Smooth muscle cell of the umbilical artery (primary cell): Measurements from ENCODE around the gene CREB1. TPM values are rescaled to one million over a fixed set of nuclear protein-coding genes. Genes with fewer than 3 reads are reported as not detected.

Experiments used
- total RNA-seq: library from RNA; depleted of rRNA; stranded (reverse); fragments of >200 nt; gene quantifications from 2 replicates; pipeline ENCODE4 v1.2.3, GENCODE V29; 2014

The CREB1 gene
- 25.5 and 46.6 TPM in 2 replicates for total RNA-seq

DNA sequence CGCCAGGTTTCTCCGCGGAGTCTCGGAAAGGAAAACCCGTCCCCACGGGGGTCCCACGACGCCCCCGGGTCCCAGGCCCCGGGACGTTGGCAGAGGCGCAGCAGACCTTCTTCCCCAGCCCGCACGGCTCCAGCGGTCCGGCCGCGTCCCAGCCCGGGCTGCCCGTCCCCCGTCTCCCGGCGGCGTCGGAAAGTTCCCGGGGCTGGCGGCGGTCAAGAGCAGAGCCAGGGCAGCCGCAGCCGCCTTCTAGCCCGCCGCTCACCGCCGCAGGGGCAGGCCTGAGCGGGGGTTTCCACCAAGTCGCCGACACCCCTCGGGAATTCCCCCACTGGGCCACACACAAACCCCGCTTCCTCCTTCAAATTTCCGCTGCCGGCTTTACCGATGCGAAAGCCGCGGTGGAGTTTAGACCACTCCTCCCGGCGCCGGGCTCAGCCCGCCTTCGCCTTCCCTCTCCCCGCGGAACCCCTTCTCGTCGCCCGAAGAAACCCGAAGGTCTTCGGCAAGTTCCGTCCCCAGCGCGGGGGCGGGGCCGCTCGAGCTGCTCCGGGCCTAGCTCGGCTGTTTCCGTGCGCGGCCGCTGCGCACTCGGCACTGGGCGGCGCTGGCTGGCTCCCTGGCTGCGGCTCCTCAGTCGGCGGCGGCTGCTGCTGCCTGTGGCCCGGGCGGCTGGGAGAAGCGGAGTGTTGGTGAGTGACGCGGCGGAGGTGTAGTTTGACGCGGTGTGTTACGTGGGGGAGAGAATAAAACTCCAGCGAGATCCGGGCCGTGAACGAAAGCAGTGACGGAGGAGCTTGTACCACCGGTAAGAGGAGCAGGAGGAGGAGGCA lies at the start of gene CREB1:
CREB1 (plus strand) TSS at position 633 of the 830 bp plus-strand sequence. CDS start 25,674 bp downstream, outside the sequence.

DNA sequence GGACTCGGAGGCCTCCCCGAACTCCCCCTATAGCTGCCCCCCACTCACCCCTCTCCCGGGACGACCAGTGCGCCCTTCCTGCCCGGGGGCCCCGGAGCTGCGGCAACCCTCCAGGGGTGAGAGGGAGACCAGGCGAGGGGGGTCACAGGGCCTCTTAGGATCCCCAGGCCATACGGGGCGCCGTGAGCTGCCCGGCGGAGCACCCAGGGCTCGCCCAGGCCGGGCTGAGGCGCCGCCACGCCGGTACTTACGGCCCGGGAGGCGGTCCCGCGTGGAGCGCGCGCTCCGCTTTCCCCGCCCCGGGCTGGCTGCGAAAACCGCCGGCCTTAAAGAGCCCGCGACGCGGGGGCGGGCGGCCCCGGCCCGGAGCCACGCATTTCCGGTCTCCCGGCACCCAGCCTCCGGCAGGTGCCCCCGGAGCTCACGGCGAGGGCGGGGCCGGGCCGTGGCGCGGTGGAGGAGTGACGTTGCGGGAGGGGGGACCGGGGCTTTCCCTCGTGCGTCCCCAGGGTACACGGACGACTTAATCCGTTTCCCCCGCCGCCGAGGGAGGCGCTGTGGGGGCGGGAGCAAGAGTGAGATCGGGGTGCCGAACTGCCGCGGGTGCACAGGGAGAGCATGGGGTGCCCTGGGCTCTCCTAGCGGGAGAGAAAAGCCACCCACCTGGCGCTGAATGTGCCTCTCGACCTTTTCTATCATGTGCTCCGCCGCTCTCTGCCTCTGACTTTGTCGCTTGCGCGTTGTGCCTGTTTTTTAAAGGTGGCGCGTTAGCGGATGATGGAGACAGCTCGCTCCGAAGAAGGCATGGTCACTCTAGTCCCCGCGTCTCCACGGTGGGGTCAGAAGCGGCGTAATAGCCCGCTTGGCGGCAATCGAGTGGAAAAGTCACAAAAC lies 95.5 kb downstream of the CREB1 start, which contains the start of gene METTL21A:
METTL21A (minus strand) TSS at position 381 of the 894 bp plus-strand sequence. CDS start 1,019 bp downstream, outside the sequence.

Other genes starting within 250 kb of the CREB1 start
- 8.6 and 10.9 TPM in 2 replicates for gene METTL21A, start 95.4 kb downstream of the CREB1 start, total RNA-seq
- 8.0 and 18.6 TPM in 2 replicates for gene CCNYL1, start 181.7 kb downstream of the CREB1 start, total RNA-seq
- gene FZD5, start 239.9 kb downstream of the CREB1 start, total RNA-seq = 0.55 and 0.59 TPM in 2 replicates